OCI-LY3 (cell line): ENCODE results near the gene SARS1.

Experiments
- H2AFZ ChIP-seq: fragments of 200-600, 300-600 bp; shearing (Covaris generic); 2 replicates; pipeline ENCODE4 v1.6.0; 2014; ENCODE audit warnings: antibody characterized with exemption, low read depth, low read length
- H3K27ac ChIP-seq: fragments of 200-600, 300-600 bp; sonication (generic); 2 replicates; pipeline ENCODE4 v1.5.1; 2014; ENCODE audit warnings: mild to moderate bottlenecking, low read length, moderate library complexity, mixed read lengths
- H3K27me3 ChIP-seq: fragments of 200-600, 300-600 bp; sonication (generic); 2 replicates; pipeline ENCODE4 v1.6.1; 2014; ENCODE audit warnings: low read depth, low read length, mixed read lengths
- H3K36me3 ChIP-seq: fragments of 200-600, 300-600 bp; sonication (generic); replicated peaks from 2 replicates; pipeline ENCODE3; 2014; ENCODE audit warnings: low read depth, low read length, mixed read lengths
- H3K4me1 ChIP-seq: fragments of 300-600, 200-600 bp; sonication (generic); 2 replicates; pipeline ENCODE4 v1.6.1; 2014; ENCODE audit warnings: low read length, mixed read lengths
- H3K4me2 ChIP-seq: fragments of 200-600, 300-600 bp; sonication (generic); 2 replicates; pipeline ENCODE4 v1.6.1; 2014; ENCODE audit warnings: low read length, mixed read lengths
- H3K4me3 ChIP-seq: fragments of 300-600, 200-600 bp; sonication (generic); 2 replicates; pipeline ENCODE4 v1.5.1; 2014; ENCODE audit warnings: antibody characterized with exemption, mild to moderate bottlenecking, low read length, moderate library complexity
- H3K79me2 ChIP-seq: fragments of 300-600, 200-600 bp; shearing (Covaris generic); 2 replicates; pipeline ENCODE4 v1.6.1; 2014; ENCODE audit warnings: mild to moderate bottlenecking, low read length, mixed read lengths
- H3K9ac ChIP-seq: fragments of 300-600, 200-600 bp; shearing (Covaris generic); 2 replicates; pipeline ENCODE4 v1.6.0; 2014; ENCODE audit warnings: mild to moderate bottlenecking, low read length, moderate library complexity
- H3K9me3 ChIP-seq: fragments of 200-600, 300-600 bp; shearing (Covaris generic); 2 replicates; pipeline ENCODE4 v1.6.1; 2014; ENCODE audit warnings: low read length, mixed read lengths; ENCODE audit not compliant: insufficient read depth
- H4K20me1 ChIP-seq: fragments of 200-600, 300-600 bp; sonication (generic); 2 replicates; pipeline ENCODE4 v1.6.1; 2016; ENCODE audit warnings: low read length, mixed read lengths; ENCODE audit not compliant: insufficient read depth
- CTCF ChIP-seq: fragments of 200-600, 300-600 bp; sonication (generic); IDR thresholded peaks from 2 replicates; pipeline ENCODE4 v1.5.1; 2014; ENCODE audit warnings: antibody characterized with exemption, low read length, low read depth
- EZH2phosphoT487 ChIP-seq: fragments of 200-600 bp; shearing (Covaris generic); IDR thresholded peaks from 2 replicates; pipeline ENCODE4 v1.6.1; 2018; ENCODE audit warnings: antibody characterized with exemption, mixed run types, low read depth

SARS1 gene

GRCh38 chr1:109274533-109275476 is 61.1 kb downstream of the SARS1 start:
- Histone ChIP-seq H3K4me1 (no peaks in the 10 kb centered on the region), H3K9me3 (no peaks in the 10 kb centered on the region), H4K20me1 (no peaks in the 10 kb centered on the region), H3K4me2 (no peak overlapping the region), H3K36me3 (no peaks in the 10 kb centered on the region), H3K4me3 (no peak overlapping the region), H3K79me2 (no peaks in the 10 kb centered on the region), H3K27me3 (no peaks in the 10 kb centered on the region), H3K27ac (no peak overlapping the region), H2AFZ (no peak overlapping the region), H3K9ac (no peak overlapping the region)
- no peak for TF ChIP-seq EZH2phosphoT487
- no peak for TF ChIP-seq CTCF

GRCh38 chr1:109275706-109276345 is 62.1 kb downstream of the SARS1 start:
- no peaks in the 10 kb centered on the region for H4K20me1 ChIP-seq
- no peak overlapping the region for H2AFZ ChIP-seq
- H3K79me2 ChIP-seq: no peaks in the 10 kb centered on the region
- H3K4me2 ChIP-seq: no peak overlapping the region
- no peaks in the 10 kb centered on the region for H3K36me3 ChIP-seq
- H3K27me3 ChIP-seq: no peaks in the 10 kb centered on the region
- H3K4me3 ChIP-seq: no peak overlapping the region
- H3K27ac ChIP-seq: no peak overlapping the region
- H3K4me1 ChIP-seq: no peaks in the 10 kb centered on the region
- no peak for TF ChIP-seq CTCF
- TF ChIP-seq EZH2phosphoT487: no peak
- no peak overlapping the region for H3K9ac ChIP-seq
- H3K9me3 ChIP-seq: no peaks in the 10 kb centered on the region

GRCh38 chr1:109277434-109278204 is 63.9 kb downstream of the SARS1 start:
- Histone ChIP-seq H3K9ac (no peak overlapping the region), H3K27me3 (no peaks in the 10 kb centered on the region), H3K4me3 (no peak overlapping the region), H3K9me3 (no peaks in the 10 kb centered on the region), H3K4me1 (peaks cover 5% of the 10 kb centered on the region; the same call in 1 of the 2 replicates), H3K27ac (no peak overlapping the region), H3K79me2 (no peaks in the 10 kb centered on the region), H4K20me1 (no peaks in the 10 kb centered on the region), H3K36me3 (no peaks in the 10 kb centered on the region), H2AFZ (no peak overlapping the region), H3K4me2 (no peak overlapping the region)
- peak; percentile 74 for TF ChIP-seq CTCF
- no peak for TF ChIP-seq EZH2phosphoT487
